SK-N-SH (cell line): ENCODE measurements around the gene LMAN1. TPM values are rescaled to one million over a fixed set of nuclear protein-coding genes. Genes with fewer than 3 reads are reported as not detected.

Experiments
- CTCF ChIA-PET: fragments of 300-600, 350-600 bp; formaldehyde crosslinking; extraction: SDS; loops from one replicate; lab custom pipeline; 2021; lab: Yijun Ruan, JAX
- POLR2A ChIA-PET: fragments of 350-600 bp; sonication (Branson Sonifier 250); formaldehyde crosslinking; extraction: SDS; loops from one replicate; lab custom pipeline; 2020; ENCODE audit warnings: antibody characterized with exemption, inconsistent platforms; lab: Yijun Ruan, JAX
- DNase-seq: peaks from one replicate; pipeline ENCODE4 v3.0.0; 2012
- H2AFZ ChIP-seq: fragments of 200-600 bp; sonication (generic); 2 replicates; pipeline ENCODE4 v1.8.1; 2016; ENCODE audit warnings: antibody characterized with exemption, mild to moderate bottlenecking, low read depth
- H3F3A ChIP-seq: fragments of 200-600 bp; sonication (generic); replicated peaks from 2 replicates; pipeline ENCODE3; 2016; ENCODE audit warnings: antibody characterized with exemption, mild to moderate bottlenecking; ENCODE audit not compliant: insufficient read depth
- H3K27ac ChIP-seq, 2 experiments: fragments of 200-500 bp in 1 of 2; fragments of 200-600 bp in 1 of 2; sonication (Bioruptor generic) in 1 of 2; sonication (generic), shearing (Covaris generic) in 1 of 2; 2 replicates each; pipeline versions ENCODE4 v1.5.1 to v1.6.1; 2014 to 2016; ENCODE audit warnings: low read depth in 2 of 2, inconsistent platforms in 1 of 2, low read length in 1 of 2, mild to moderate bottlenecking in 1 of 2, mixed read lengths in 1 of 2
- H3K27me3 ChIP-seq: fragments of 200-600 bp; sonication (generic), shearing (Covaris generic); 2 replicates; pipeline ENCODE4 v1.6.1; 2016; ENCODE audit warnings: mixed run types; ENCODE audit not compliant: insufficient read depth
- H3K36me3 ChIP-seq, 2 experiments: fragments of 200-500 bp in 1 of 2; fragments of 200-600 bp in 1 of 2; sonication (Bioruptor generic) in 1 of 2; sonication (generic) in 1 of 2; replicated peaks in 1 of 2; 2 replicates each; pipeline versions ENCODE3 to v1.5.1; 2014 to 2016; ENCODE audit warnings: low read length in 1 of 2, mild to moderate bottlenecking in 1 of 2; ENCODE audit not compliant: insufficient read depth in 2 of 2, control insufficient read depth in 1 of 2
- H3K4me1 ChIP-seq, 2 experiments: fragments of 200-500 bp in 1 of 2; fragments of 200-600 bp in 1 of 2; sonication (Bioruptor generic) in 1 of 2; sonication (generic), shearing (Covaris generic) in 1 of 2; 2 replicates each; pipeline versions ENCODE4 v1.5.1 to v1.6.1; 2014 to 2016; ENCODE audit warnings: low read depth in 1 of 2, low read length in 1 of 2, mixed run types in 1 of 2; ENCODE audit not compliant: insufficient read depth in 2 of 2, control insufficient read depth in 1 of 2
- H3K4me2 ChIP-seq: fragments of 200-600 bp; sonication (generic), shearing (Covaris generic); 2 replicates; pipeline ENCODE4 v1.6.1; 2017; ENCODE audit warnings: mixed run types
- H3K4me3 ChIP-seq, 2 experiments: fragments of 200-500 bp in 1 of 2; fragments of 200-600 bp in 1 of 2; sonication (Bioruptor generic) in 1 of 2; sonication (generic), shearing (Covaris generic) in 1 of 2; 2 replicates each; pipeline versions ENCODE4 v1.5.1 to v1.8.1; 2014 to 2016; ENCODE audit warnings: low read depth in 2 of 2, inconsistent platforms in 1 of 2, low read length in 1 of 2, mild to moderate bottlenecking in 1 of 2, mixed read lengths in 1 of 2, moderate library complexity in 1 of 2
- H3K79me2 ChIP-seq: fragments of 200-600 bp; sonication (generic); 2 replicates; pipeline ENCODE4 v1.8.1; 2017; ENCODE audit warnings: mild to moderate bottlenecking; ENCODE audit not compliant: insufficient read depth
- H3K9ac ChIP-seq: fragments of 200-600 bp; sonication (generic); 2 replicates; pipeline ENCODE4 v1.6.1; 2017; ENCODE audit warnings: mixed run types
- H3K9me2 ChIP-seq: fragments of 200-600 bp; sonication (generic); 2 replicates; pipeline ENCODE4 v1.6.1; 2017; ENCODE audit warnings: mixed run types
- H3K9me3 ChIP-seq: fragments of 200-600 bp; sonication (generic); 2 replicates; pipeline ENCODE4 v1.6.1; 2017; ENCODE audit warnings: mixed run types, mild to moderate bottlenecking, moderate library complexity
- H4K20me1 ChIP-seq: fragments of 200-600 bp; sonication (generic); 2 replicates; pipeline ENCODE4 v1.6.1; 2017; ENCODE audit warnings: mild to moderate bottlenecking, mixed run types; ENCODE audit not compliant: insufficient read depth
- CHD2 ChIP-seq: fragments of 150-350 bp; IDR thresholded peaks from 2 replicates; pipeline ENCODE4 v1.6.1; 2018; ENCODE audit warnings: low read length; ENCODE audit not compliant: partially characterized antibody
- FOSL2 ChIP-seq: IDR thresholded peaks from 2 replicates; pipeline ENCODE4 v1.4.0; 2012; ENCODE audit warnings: low read depth, mild to moderate bottlenecking, moderate library complexity, borderline replicate concordance
- FOXM1 ChIP-seq: IDR thresholded peaks from 2 replicates; pipeline ENCODE4 v1.4.0; 2012; ENCODE audit warnings: low read depth, mild to moderate bottlenecking
- GATA2 ChIP-seq: sonication (generic); formaldehyde crosslinking; IDR thresholded peaks from 2 replicates; pipeline ENCODE4 v1.5.0; 2020; ENCODE audit warnings: mild to moderate bottlenecking, missing genetic modification reagents
- MAX ChIP-seq: IDR thresholded peaks from 2 replicates; pipeline ENCODE4 v1.4.0; 2012; ENCODE audit warnings: low read depth
- RCOR1 ChIP-seq: fragments of 150-350 bp; IDR thresholded peaks from 2 replicates; pipeline ENCODE4 v1.6.1; 2017; ENCODE audit warnings: antibody characterized with exemption, low read length
- REST ChIP-seq: IDR thresholded peaks from 2 replicates; pipeline ENCODE4 v1.6.1; 2012; ENCODE audit warnings: mild to moderate bottlenecking, low read depth, low read length, moderate library complexity
- RXRA ChIP-seq: IDR thresholded peaks from 2 replicates; pipeline ENCODE4 v1.4.0; 2012; ENCODE audit warnings: low read depth, mild to moderate bottlenecking, borderline replicate concordance
- SMC3 ChIP-seq: IDR thresholded peaks from 2 replicates; pipeline ENCODE4 v1.6.1; 2012; ENCODE audit warnings: low read depth, low read length, improper control_type of control experiment
- USF2 ChIP-seq: fragments of 150-350 bp; IDR thresholded peaks from 2 replicates; pipeline ENCODE4 v1.6.1; 2017; ENCODE audit warnings: antibody characterized with exemption, low read length, low read depth, borderline replicate concordance
- ZBTB33 ChIP-seq: IDR thresholded peaks from 2 replicates; pipeline ENCODE4 v1.4.0; 2012; ENCODE audit warnings: low read depth, borderline replicate concordance
- WGBS: methylation state at CpG from one replicate; pipeline ENCODE4 v1.1.6; 2017; ENCODE audit warnings: low lambda C conversion rate; 5-methylcytosine and 5-hydroxymethylcytosine counted together
- polyA plus RNA-seq, 3 experiments: library from polyadenylated mRNA; depleted of rRNA; stranded (reverse); fragments of >200 nt; gene quantifications; 2 replicates each; pipeline ENCODE4 v1.2.3, GENCODE V29; 2012

Gene LMAN1
- polyA plus RNA-seq, 1 of the 3 experiments (the other 2 are of a cell fraction): 43.4 TPM

- no peak for TF ChIP-seq ZBTB33
- TF ChIP-seq FOXM1: no peak
Measured at GRCh38 chr18:59388817-59389216, 29.8 kb upstream of the LMAN1 start (continued).

- no peaks in the 10 kb centered on the region for H3K9me2 ChIP-seq
- 79% methylated on average over 11 of the region's 11 CpGs for WGBS
- POLR2A ChIA-PET: no interaction called here
- H2AFZ ChIP-seq: no peak overlapping the region
- 0 out of 2 replicates have a peak, but pooled peaks cover 6% of the 10 kb centered on the region for H3K27me3 ChIP-seq
- H3K9me3 ChIP-seq: no peaks in the 10 kb centered on the region
- DNase-seq: no peak
- no peak overlapping the region for H3K27ac ChIP-seq
- CTCF ChIA-PET: interaction anchor here (0.9 to 2.9 kb wide), 5 partner anchors 15 to 318 kb away, joined by 3 to 24 read pairs (median 4); no protein-coding TSS in a partner anchor
- no peaks in the 10 kb centered on the region for H3F3A ChIP-seq
- no peaks in the 10 kb centered on the region for H3K79me2 ChIP-seq
- no peaks in the 10 kb centered on the region; a peak in 2 of 4 replicates for H3K4me1 ChIP-seq
- H3K4me3 ChIP-seq: no peak overlapping the region
- no peaks in the 10 kb centered on the region for H3K36me3 ChIP-seq
- TF ChIP-seq GATA2 (CRISPR knock-in tag): no peak
- TF ChIP-seq, all 33 proteins: peak for 0
- no peaks in the 10 kb centered on the region for H4K20me1 ChIP-seq
- no peak overlapping the region for H3K9ac ChIP-seq
- H3K4me2 ChIP-seq: no peak overlapping the region
Measured at GRCh38 chr18:59387687-59388565, 28.9 kb upstream of the LMAN1 start.

- Histone ChIP-seq H3K4me1 (no peaks in the 10 kb centered on the region; a peak in 2 of 4 replicates), H3F3A (no peaks in the 10 kb centered on the region), H4K20me1 (no peaks in the 10 kb centered on the region), H3K9ac (no peak overlapping the region), H3K9me3 (no peaks in the 10 kb centered on the region), H3K27ac (no peak overlapping the region), H3K9me2 (no peaks in the 10 kb centered on the region), H3K79me2 (no peaks in the 10 kb centered on the region), H3K4me2 (no peak overlapping the region), H3K27me3 (0 out of 2 replicates have a peak, but pooled peaks cover 6% of the 10 kb centered on the region), H3K4me3 (no peak overlapping the region), H2AFZ (no peak overlapping the region), H3K36me3 (no peaks in the 10 kb centered on the region)
- CTCF ChIA-PET: interaction anchor here (0.9 to 2.9 kb wide), 5 partner anchors 11 to 317 kb away, joined by 4 to 24 read pairs (median 4); no protein-coding TSS in a partner anchor
- 71% methylated on average over 8 of the region's 8 CpGs for WGBS
- POLR2A ChIA-PET: no interaction called here
- no peak for DNase-seq
- TF ChIP-seq RXRA: no peak
- TF ChIP-seq FOSL2: no peak
- TF ChIP-seq MAX: no peak
- TF ChIP-seq REST: no peak
- no peak for TF ChIP-seq USF2
- no peak for TF ChIP-seq SMC3
- no peak for TF ChIP-seq RCOR1
- no peak for TF ChIP-seq CHD2
Measured at GRCh38 chr18:59386909-59387686, 28.0 kb upstream of the LMAN1 start.
